Measurements from ENCODE around the gene PLLP. TPM values are rescaled to one million over a fixed set of nuclear protein-coding genes. Genes with fewer than 3 reads are reported as not detected.

Gene PLLP
- total RNA-seq, 4 donors from 2014 or later, result 0.51 to 3.0 (median 2.2) TPM

DNA sequence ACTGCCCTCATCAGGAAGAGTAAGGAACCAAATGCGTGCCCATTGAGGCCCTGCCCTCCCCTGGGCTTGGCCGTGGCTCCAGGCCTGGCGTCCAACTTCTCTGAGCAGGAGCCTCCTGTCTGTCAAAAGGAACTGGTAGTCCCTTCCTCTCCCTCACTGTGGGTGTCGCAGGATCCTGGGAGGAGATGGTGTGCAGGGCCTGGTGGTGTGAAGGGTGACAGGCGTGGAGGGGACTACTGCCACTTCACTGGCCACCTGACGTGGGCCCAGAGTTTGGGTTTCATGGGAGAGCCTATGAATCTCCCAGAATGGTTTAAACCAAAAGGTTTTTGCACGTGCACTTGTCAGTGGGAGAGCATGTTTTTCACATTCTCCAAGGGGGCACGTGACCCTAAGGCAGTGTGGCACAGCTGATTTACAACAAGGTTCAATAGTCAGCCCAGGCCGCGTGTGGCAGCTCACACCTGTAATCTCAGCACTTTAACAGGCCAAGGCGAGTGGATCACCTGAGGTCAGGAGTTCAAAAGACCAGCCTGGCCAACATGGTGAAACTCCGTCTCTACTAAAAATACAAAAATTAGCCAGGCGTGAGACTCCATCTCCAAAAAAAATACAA, 26.9 kb downstream of the PLLP start:
- TF ChIP-seq CTCF (IDR thresholded peaks at IDR 0.05; ENCODE audit: low read depth), result no peak

- no peak for TF ChIP-seq CTCF (IDR thresholded peaks at IDR 0.05; ENCODE audit: low read depth)
Observed at GRCh38 chr16:57256601-57257395, 27.7 kb downstream of the PLLP start.

- no peak for TF ChIP-seq CTCF (IDR thresholded peaks at IDR 0.05; ENCODE audit: low read depth)
Observed at GRCh38 chr16:57255686-57256415, 28.6 kb downstream of the PLLP start.

GRCh38 chr16:57253466-57253865, 31.0 kb downstream of the PLLP start:
- no peak for TF ChIP-seq CTCF (IDR thresholded peaks at IDR 0.05; ENCODE audit: low read depth)

DNA sequence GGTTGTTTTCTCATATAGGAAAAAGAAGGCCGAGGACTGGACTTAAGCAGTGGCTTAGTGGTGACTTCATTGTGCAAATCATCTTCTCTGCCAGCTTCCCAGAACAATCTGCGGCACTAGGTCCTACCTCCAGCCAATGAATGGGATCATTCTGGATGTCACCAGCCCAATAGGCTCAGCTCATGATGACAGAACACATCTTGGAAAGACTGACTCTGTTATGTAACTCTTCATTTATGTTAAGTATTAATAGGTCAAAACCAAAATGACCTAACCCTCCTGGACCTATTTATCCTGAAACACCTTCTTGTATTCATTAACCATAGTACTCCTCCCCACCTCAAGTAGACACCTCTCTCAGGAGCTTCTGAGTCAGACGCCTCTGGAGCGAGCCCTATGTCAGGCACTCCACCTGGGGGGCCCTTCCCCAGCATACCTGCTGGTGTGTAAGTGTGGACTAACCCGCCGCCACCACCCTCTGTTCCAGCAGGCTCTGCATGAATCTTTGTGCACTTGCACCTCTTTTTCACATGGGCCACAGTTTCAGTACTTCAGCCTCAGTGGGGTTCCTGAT, 32.2 kb downstream of the PLLP start:
- no peak for TF ChIP-seq CTCF (IDR thresholded peaks at IDR 0.05; ENCODE audit: low read depth)

GRCh38 chr16:57251352-57251751, 33.1 kb downstream of the PLLP start:
- TF ChIP-seq CTCF (IDR thresholded peaks at IDR 0.05; ENCODE audit: low read depth), result no peak

Data from subcutaneous adipose tissue (tissue), 4 donors.